WTC11 (cell line): ENCODE measurements around the gene ITGA1. TPM values are rescaled to one million over a fixed set of nuclear protein-coding genes. Genes with fewer than 3 reads are reported as not detected.

ENCODE experiments used
- ATAC-seq: fragments of 200-7000 bp; cut with Tn5 transposase; 2 replicates; pipeline ENCODE4 v1.10.0; 2021; ENCODE audit warnings: mild to moderate bottlenecking, moderate library complexity
- CTCF ChIA-PET: fragments of 300-600 bp; sonication (Branson Sonifier 250); formaldehyde crosslinking; loops from one replicate; lab custom pipeline; 2021; ENCODE audit warnings: antibody characterized with exemption; lab: Charles Lee
- POLR2A ChIA-PET: fragments of 350-600 bp; sonication (Branson Sonifier 250); formaldehyde crosslinking; loops from one replicate; lab custom pipeline; 2021; ENCODE audit warnings: antibody characterized with exemption; lab: Charles Lee
- DNase-seq: peaks from one replicate; pipeline ENCODE4 v3.0.0; 2021; ENCODE audit warnings: low spot score
- H3K27ac Mint-ChIP-seq: 2 replicates; pipeline ENCODE4 v1.8.0; 2021; ENCODE audit warnings: mixed read lengths
- H3K27me3 Mint-ChIP-seq: 2 replicates; pipeline ENCODE4 v1.8.0; 2021; ENCODE audit warnings: low read depth, mild to moderate bottlenecking, moderate library complexity, mixed read lengths
- H3K36me3 Mint-ChIP-seq: 2 replicates; pipeline ENCODE4 v1.8.0; 2021; ENCODE audit warnings: mixed read lengths
- H3K4me1 Mint-ChIP-seq: 2 replicates; pipeline ENCODE4 v1.8.0; 2022; ENCODE audit warnings: mixed read lengths
- H3K4me3 Mint-ChIP-seq: 2 replicates; pipeline ENCODE4 v1.8.0; 2021; ENCODE audit warnings: mild to moderate bottlenecking, moderate library complexity, mixed read lengths
- H3K9me3 Mint-ChIP-seq: 2 replicates; pipeline ENCODE4 v1.8.0; 2021; ENCODE audit warnings: mixed read lengths
- ATF1 ChIP-seq: sonication (generic); formaldehyde crosslinking; IDR thresholded peaks from 2 replicates; pipeline ENCODE4 v1.8.1; 2023; ENCODE audit warnings: mild to moderate bottlenecking, moderate library complexity, missing genetic modification reagents
- CREB1 ChIP-seq: sonication (generic); formaldehyde crosslinking; IDR thresholded peaks from 2 replicates; pipeline ENCODE4 v1.8.0; 2023; ENCODE audit warnings: mild to moderate bottlenecking, missing genetic modification reagents
- JUN ChIP-seq: sonication (generic); formaldehyde crosslinking; IDR thresholded peaks from 2 replicates; pipeline ENCODE4 v1.8.0; 2023; ENCODE audit warnings: mild to moderate bottlenecking, missing genetic modification reagents
- NR1H2 ChIP-seq: sonication (generic); formaldehyde crosslinking; IDR thresholded peaks from 2 replicates; pipeline ENCODE4 v1.9.0; 2021; ENCODE audit warnings: mild to moderate bottlenecking, moderate library complexity, missing genetic modification reagents
- NR3C1 ChIP-seq: sonication (generic); formaldehyde crosslinking; conservative IDR thresholded peaks from 2 replicates; pipeline ENCODE4 v1.8.1; 2023; ENCODE audit warnings: low read depth, mild to moderate bottlenecking, missing genetic modification reagents
- RELA ChIP-seq: sonication (generic); formaldehyde crosslinking; IDR thresholded peaks from 2 replicates; pipeline ENCODE4 v1.8.1; 2022; ENCODE audit warnings: missing genetic modification reagents, mild to moderate bottlenecking, borderline replicate concordance
- RORB ChIP-seq: fragments of 250-450 bp; sonication (Bioruptor Pico); IDR thresholded peaks from 2 replicates; pipeline ENCODE4 v1.9.0; 2021; ENCODE audit warnings: mild to moderate bottlenecking
- SMAD3 ChIP-seq: sonication (generic); formaldehyde crosslinking; IDR thresholded peaks from 2 replicates; pipeline ENCODE4 v1.8.0; 2022; ENCODE audit warnings: missing genetic modification reagents, mild to moderate bottlenecking, borderline replicate concordance
- SOX15 ChIP-seq: fragments of 250-450 bp; sonication (Bioruptor Pico); IDR thresholded peaks from 2 replicates; pipeline ENCODE4 v1.9.0; 2021; ENCODE audit warnings: mild to moderate bottlenecking
- TEAD1 ChIP-seq: sonication (generic); formaldehyde crosslinking; IDR thresholded peaks from 2 replicates; pipeline ENCODE4 v1.8.0; 2022; ENCODE audit warnings: mild to moderate bottlenecking, missing genetic modification reagents
- ZNF263 ChIP-seq: sonication (generic); formaldehyde crosslinking; IDR thresholded peaks from 2 replicates; pipeline ENCODE4 v1.8.1; 2022; ENCODE audit warnings: low read depth, mild to moderate bottlenecking, moderate library complexity, missing genetic modification reagents
- ZNF317 ChIP-seq: sonication (generic); formaldehyde crosslinking; IDR thresholded peaks from 2 replicates; pipeline ENCODE4 v1.8.1; 2023; ENCODE audit warnings: low read depth, mild to moderate bottlenecking, moderate library complexity, missing genetic modification reagents, borderline replicate concordance
- ZNF416 ChIP-seq: fragments of 250-450 bp; sonication (Bioruptor Pico); IDR thresholded peaks from 2 replicates; pipeline ENCODE4 v1.9.0; 2021; ENCODE audit warnings: mild to moderate bottlenecking, inconsistent platforms
- ZNF671 ChIP-seq: fragments of 250-450 bp; sonication (Bioruptor Pico); IDR thresholded peaks from 2 replicates; pipeline ENCODE4 v1.8.0; 2021; ENCODE audit warnings: mild to moderate bottlenecking
- total RNA-seq: library from RNA; stranded (reverse); gene quantifications from 3 replicates; pipeline ENCODE4 v1.2.3, GENCODE V29; 2021
- TF ChIP-seq, protein P1 (sequence below): sonication (generic); formaldehyde crosslinking; IDR thresholded peaks from 2 replicates; pipeline ENCODE4 v1.8.1; 2022; ENCODE audit warnings: mild to moderate bottlenecking, moderate library complexity, missing genetic modification reagents
- TF ChIP-seq, protein P2 (sequence below): sonication (generic); formaldehyde crosslinking; IDR thresholded peaks from 2 replicates; pipeline ENCODE4 v1.8.1; 2023; ENCODE audit warnings: mild to moderate bottlenecking, moderate library complexity, missing genetic modification reagents
- TF ChIP-seq, protein P3 (sequence below): sonication (generic); formaldehyde crosslinking; IDR thresholded peaks from 2 replicates; pipeline ENCODE4 v1.8.0; 2022; ENCODE audit warnings: mild to moderate bottlenecking, missing genetic modification reagents
- TF ChIP-seq, protein P4 (sequence below): sonication (generic); formaldehyde crosslinking; conservative IDR thresholded peaks from 2 replicates; pipeline ENCODE4 v1.8.1; 2022; ENCODE audit warnings: mild to moderate bottlenecking, missing genetic modification reagents
- TF ChIP-seq, protein P5 (sequence below): sonication (generic); formaldehyde crosslinking; IDR thresholded peaks from 2 replicates; pipeline ENCODE4 v1.8.1; 2022; ENCODE audit warnings: low read depth, missing genetic modification reagents, borderline replicate concordance

ITGA1 gene
- total RNA-seq, 1 experiment from 2014 or later = 6.5 TPM

DNA sequence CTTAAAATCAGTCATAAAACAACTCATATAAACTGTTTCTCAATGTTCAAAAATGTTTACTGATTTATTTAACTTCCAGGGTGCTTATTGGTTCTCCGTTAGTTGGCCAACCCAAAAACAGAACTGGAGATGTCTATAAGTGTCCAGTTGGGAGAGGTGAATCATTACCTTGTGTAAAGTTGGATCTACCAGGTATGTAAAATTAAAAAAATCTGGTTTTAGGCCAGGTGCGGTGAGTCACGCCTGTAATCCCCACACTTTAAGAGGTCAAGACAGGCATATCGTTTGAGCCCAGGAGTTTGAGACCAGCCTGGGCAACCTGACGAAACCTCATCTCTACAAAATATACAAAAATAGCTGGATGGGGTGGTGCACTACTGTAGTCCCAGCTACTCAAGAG is 73.7 kb downstream of the ITGA1 start:
- Mint-ChIP-seq H3K27ac (no peak overlapping the region), H3K36me3 (no peaks in the 10 kb centered on the region), H3K4me3 (no peak overlapping the region), H3K4me1 (no peaks in the 10 kb centered on the region), H3K27me3 (no peaks in the 10 kb centered on the region), H3K9me3 (no peaks in the 10 kb centered on the region)
- no peak for ATAC-seq
- no peak for DNase-seq
- ChIA-PET POLR2A (interaction anchor here (0.6 kb wide), 1 partner anchor 182 kb away, joined by 3 read pairs; no protein-coding TSS in a partner anchor), CTCF (no interaction called here)
- TF ChIP-seq NR3C1 (CRISPR knock-in tag) (no peak), JUN (CRISPR knock-in tag) (no peak), SOX15 (CRISPR knock-in tag) (no peak), ZNF671 (CRISPR knock-in tag) (no peak), NR1H2 (CRISPR knock-in tag) (no peak), ZNF317 (CRISPR knock-in tag) (no peak), TEAD1 (CRISPR knock-in tag) (no peak), RORB (CRISPR knock-in tag) (no peak), ZNF263 (CRISPR knock-in tag) (no peak), ATF1 (no peak), SMAD3 (CRISPR knock-in tag) (no peak), CREB1 (no peak), RELA (CRISPR knock-in tag) (no peak), ZNF416 (no peak)
- TF ChIP-seq, protein P1, sequence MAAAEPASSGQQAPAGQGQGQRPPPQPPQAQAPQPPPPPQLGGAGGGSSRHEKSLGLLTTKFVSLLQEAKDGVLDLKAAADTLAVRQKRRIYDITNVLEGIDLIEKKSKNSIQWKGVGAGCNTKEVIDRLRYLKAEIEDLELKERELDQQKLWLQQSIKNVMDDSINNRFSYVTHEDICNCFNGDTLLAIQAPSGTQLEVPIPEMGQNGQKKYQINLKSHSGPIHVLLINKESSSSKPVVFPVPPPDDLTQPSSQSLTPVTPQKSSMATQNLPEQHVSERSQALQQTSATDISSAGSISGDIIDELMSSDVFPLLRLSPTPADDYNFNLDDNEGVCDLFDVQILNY = no peak
- TF ChIP-seq, protein P2, sequence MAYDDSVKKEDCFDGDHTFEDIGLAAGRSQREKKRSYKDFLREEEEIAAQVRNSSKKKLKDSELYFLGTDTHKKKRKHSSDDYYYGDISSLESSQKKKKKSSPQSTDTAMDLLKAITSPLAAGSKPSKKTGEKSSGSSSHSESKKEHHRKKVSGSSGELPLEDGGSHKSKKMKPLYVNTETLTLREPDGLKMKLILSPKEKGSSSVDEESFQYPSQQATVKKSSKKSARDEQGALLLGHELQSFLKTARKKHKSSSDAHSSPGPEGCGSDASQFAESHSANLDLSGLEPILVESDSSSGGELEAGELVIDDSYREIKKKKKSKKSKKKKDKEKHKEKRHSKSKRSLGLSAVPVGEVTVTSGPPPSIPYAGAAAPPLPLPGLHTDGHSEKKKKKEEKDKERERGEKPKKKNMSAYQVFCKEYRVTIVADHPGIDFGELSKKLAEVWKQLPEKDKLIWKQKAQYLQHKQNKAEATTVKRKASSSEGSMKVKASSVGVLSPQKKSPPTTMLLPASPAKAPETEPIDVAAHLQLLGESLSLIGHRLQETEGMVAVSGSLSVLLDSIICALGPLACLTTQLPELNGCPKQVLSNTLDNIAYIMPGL (CRISPR knock-in tag) = no peak
- TF ChIP-seq, protein P3, sequence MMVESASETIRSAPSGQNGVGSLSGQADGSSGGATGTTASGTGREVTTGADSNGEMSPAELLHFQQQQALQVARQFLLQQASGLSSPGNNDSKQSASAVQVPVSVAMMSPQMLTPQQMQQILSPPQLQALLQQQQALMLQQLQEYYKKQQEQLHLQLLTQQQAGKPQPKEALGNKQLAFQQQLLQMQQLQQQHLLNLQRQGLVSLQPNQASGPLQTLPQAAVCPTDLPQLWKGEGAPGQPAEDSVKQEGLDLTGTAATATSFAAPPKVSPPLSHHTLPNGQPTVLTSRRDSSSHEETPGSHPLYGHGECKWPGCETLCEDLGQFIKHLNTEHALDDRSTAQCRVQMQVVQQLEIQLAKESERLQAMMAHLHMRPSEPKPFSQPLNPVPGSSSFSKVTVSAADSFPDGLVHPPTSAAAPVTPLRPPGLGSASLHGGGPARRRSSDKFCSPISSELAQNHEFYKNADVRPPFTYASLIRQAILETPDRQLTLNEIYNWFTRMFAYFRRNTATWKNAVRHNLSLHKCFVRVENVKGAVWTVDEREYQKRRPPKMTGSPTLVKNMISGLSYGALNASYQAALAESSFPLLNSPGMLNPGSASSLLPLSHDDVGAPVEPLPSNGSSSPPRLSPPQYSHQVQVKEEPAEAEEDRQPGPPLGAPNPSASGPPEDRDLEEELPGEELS (CRISPR knock-in tag) = no peak
- TF ChIP-seq, protein P4, sequence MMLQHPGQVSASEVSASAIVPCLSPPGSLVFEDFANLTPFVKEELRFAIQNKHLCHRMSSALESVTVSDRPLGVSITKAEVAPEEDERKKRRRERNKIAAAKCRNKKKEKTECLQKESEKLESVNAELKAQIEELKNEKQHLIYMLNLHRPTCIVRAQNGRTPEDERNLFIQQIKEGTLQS = no peak

DNA sequence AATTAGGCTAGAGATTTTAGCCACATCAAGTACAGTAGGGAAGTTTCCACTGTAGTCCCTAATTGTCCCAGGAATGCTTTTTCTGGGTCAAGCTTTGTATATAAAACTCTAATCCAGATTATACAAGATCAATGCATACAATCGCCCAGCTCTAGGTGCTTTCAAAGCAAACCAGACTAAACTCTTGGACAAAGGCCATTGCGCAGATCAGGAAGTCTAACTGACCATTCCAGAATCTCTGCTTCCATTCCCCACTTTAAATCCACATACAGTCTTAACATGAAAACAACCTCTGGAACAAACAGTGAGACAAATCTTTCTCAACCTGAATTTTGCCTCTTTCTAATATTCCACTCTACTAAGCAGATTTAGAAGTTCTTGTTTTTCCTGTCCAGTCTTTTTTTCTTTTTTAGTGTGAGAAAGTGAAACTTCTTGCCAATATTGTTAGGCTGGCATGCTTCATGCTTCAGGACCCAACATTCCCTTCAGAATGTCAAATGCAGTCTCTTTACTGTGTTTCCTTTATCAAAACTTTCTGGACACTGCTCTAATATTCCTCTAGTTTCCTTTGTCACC is 76.1 kb downstream of the ITGA1 start:
- no peaks in the 10 kb centered on the region for H3K36me3 Mint-ChIP-seq
- H3K4me3 Mint-ChIP-seq = no peak overlapping the region
- ATAC-seq = no peak
- CTCF ChIA-PET = no interaction called here
- no peaks in the 10 kb centered on the region for H3K27me3 Mint-ChIP-seq
- TF ChIP-seq, protein P5, sequence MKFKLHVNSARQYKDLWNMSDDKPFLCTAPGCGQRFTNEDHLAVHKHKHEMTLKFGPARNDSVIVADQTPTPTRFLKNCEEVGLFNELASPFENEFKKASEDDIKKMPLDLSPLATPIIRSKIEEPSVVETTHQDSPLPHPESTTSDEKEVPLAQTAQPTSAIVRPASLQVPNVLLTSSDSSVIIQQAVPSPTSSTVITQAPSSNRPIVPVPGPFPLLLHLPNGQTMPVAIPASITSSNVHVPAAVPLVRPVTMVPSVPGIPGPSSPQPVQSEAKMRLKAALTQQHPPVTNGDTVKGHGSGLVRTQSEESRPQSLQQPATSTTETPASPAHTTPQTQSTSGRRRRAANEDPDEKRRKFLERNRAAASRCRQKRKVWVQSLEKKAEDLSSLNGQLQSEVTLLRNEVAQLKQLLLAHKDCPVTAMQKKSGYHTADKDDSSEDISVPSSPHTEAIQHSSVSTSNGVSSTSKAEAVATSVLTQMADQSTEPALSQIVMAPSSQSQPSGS (CRISPR knock-in tag) = no peak
- no peak for TF ChIP-seq RORB (CRISPR knock-in tag)
- no peak overlapping the region for H3K27ac Mint-ChIP-seq
- no peaks in the 10 kb centered on the region for H3K4me1 Mint-ChIP-seq
- no peak for DNase-seq
- POLR2A ChIA-PET = no interaction called here
- no peaks in the 10 kb centered on the region for H3K9me3 Mint-ChIP-seq
